Osteocyte (in vitro differentiated cells): ENCODE measurements around the gene KCNA3. TPM values are rescaled to one million over a fixed set of nuclear protein-coding genes. Genes with fewer than 3 reads are reported as not detected.

Experiments used
- DNase-seq: peaks from one replicate; pipeline ENCODE4 v3.0.0; 2021; ENCODE audit warnings: mixed read lengths; ENCODE audit not compliant: unreplicated experiment; ENCODE audit errors: extremely low spot score
- H3K27ac Mint-ChIP-seq: one replicate; pipeline ENCODE4 v1.8.0; 2021; ENCODE audit warnings: mild to moderate bottlenecking, mixed read lengths; ENCODE audit not compliant: unreplicated experiment
- H3K27me3 Mint-ChIP-seq: one replicate; pipeline ENCODE4 v1.8.0; 2021; ENCODE audit warnings: mixed read lengths; ENCODE audit not compliant: unreplicated experiment
- H3K36me3 Mint-ChIP-seq: one replicate; pipeline ENCODE4 v1.8.0; 2021; ENCODE audit warnings: mixed read lengths; ENCODE audit not compliant: unreplicated experiment
- H3K4me1 Mint-ChIP-seq: one replicate; pipeline ENCODE4 v1.8.0; 2021; ENCODE audit warnings: mixed read lengths; ENCODE audit not compliant: unreplicated experiment
- H3K4me3 Mint-ChIP-seq: one replicate; pipeline ENCODE4 v1.8.0; 2021; ENCODE audit warnings: mild to moderate bottlenecking, moderate library complexity, mixed read lengths; ENCODE audit not compliant: unreplicated experiment
- H3K9me3 Mint-ChIP-seq: one replicate; pipeline ENCODE4 v1.8.0; 2021; ENCODE audit warnings: mixed read lengths; ENCODE audit not compliant: unreplicated experiment
- CTCF ChIP-seq: fragments of 200-600 bp; sonication (generic); IDR thresholded peaks from 2 replicates; pipeline ENCODE4 v1.5.0; 2021; ENCODE audit warnings: antibody characterized with exemption, mild to moderate bottlenecking, moderate library complexity
- total RNA-seq: library from RNA; stranded (reverse); gene quantifications from 2 replicates; pipeline ENCODE4 v1.2.1, GENCODE V29; 2021

Gene KCNA3
- total RNA-seq, 1 donor from 2014 or later = not detected

GRCh38 chr1:110706621-110707020 is 31.9 kb upstream of the KCNA3 start:
- H3K27me3 Mint-ChIP-seq = no peaks in the 10 kb centered on the region
- no peak for DNase-seq
- no peaks in the 10 kb centered on the region for H3K4me1 Mint-ChIP-seq
- no peaks in the 10 kb centered on the region for H3K9me3 Mint-ChIP-seq
- no peak for TF ChIP-seq CTCF
- no peak overlapping the region for H3K27ac Mint-ChIP-seq
- no peak overlapping the region for H3K4me3 Mint-ChIP-seq
- no peaks in the 10 kb centered on the region for H3K36me3 Mint-ChIP-seq

- Mint-ChIP-seq H3K27ac (no peak overlapping the region), H3K4me1 (no peaks in the 10 kb centered on the region), H3K9me3 (no peaks in the 10 kb centered on the region), H3K27me3 (no peaks in the 10 kb centered on the region), H3K36me3 (no peaks in the 10 kb centered on the region), H3K4me3 (no peak overlapping the region)
- no peak for TF ChIP-seq CTCF
- DNase-seq = no peak
Measured at GRCh38 chr1:110702260-110702659, 27.5 kb upstream of the KCNA3 start.

- TF ChIP-seq CTCF = no peak
- Mint-ChIP-seq H3K27me3 (no peaks in the 10 kb centered on the region), H3K4me1 (no peaks in the 10 kb centered on the region), H3K9me3 (no peaks in the 10 kb centered on the region), H3K4me3 (no peak overlapping the region), H3K36me3 (no peaks in the 10 kb centered on the region), H3K27ac (no peak overlapping the region)
- no peak for DNase-seq
Measured at GRCh38 chr1:110700767-110701166, 26.0 kb upstream of the KCNA3 start.

GRCh38 chr1:110697606-110698005 is 22.9 kb upstream of the KCNA3 start:
- no peaks in the 10 kb centered on the region for H3K4me1 Mint-ChIP-seq
- no peak for TF ChIP-seq CTCF
- no peak overlapping the region for H3K27ac Mint-ChIP-seq
- H3K36me3 Mint-ChIP-seq = no peaks in the 10 kb centered on the region
- no peaks in the 10 kb centered on the region for H3K27me3 Mint-ChIP-seq
- no peak overlapping the region for H3K4me3 Mint-ChIP-seq
- no peak for DNase-seq
- no peaks in the 10 kb centered on the region for H3K9me3 Mint-ChIP-seq

GRCh38 chr1:110696818-110697217 is 22.1 kb upstream of the KCNA3 start:
- no peak overlapping the region for H3K27ac Mint-ChIP-seq
- H3K4me3 Mint-ChIP-seq = no peak overlapping the region
- H3K36me3 Mint-ChIP-seq = no peaks in the 10 kb centered on the region
- no peak for TF ChIP-seq CTCF
- DNase-seq = no peak
- no peaks in the 10 kb centered on the region for H3K27me3 Mint-ChIP-seq
- H3K9me3 Mint-ChIP-seq = no peaks in the 10 kb centered on the region
- H3K4me1 Mint-ChIP-seq = no peaks in the 10 kb centered on the region
